H1 (cell line): ENCODE measurements around the gene LRRC61. TPM values are rescaled to one million over a fixed set of nuclear protein-coding genes. Genes with fewer than 3 reads are reported as not detected.

ENCODE experiments used
- ASH2L ChIP-seq: fragments of 200-600, 300-600 bp; sonication (generic); IDR thresholded peaks from one replicate; pipeline ENCODE4 v1.7.1; 2017; ENCODE audit warnings: low read length
- CHD2 ChIP-seq: IDR thresholded peaks from 2 replicates; pipeline ENCODE4 v1.6.1; 2012; ENCODE audit warnings: low read length, improper control_type of control experiment
- EP300 ChIP-seq, 2 experiments: IDR thresholded peaks; 1 replicate in 1 of 2; 2 replicates in 1 of 2; pipeline ENCODE4 v1.6.1; 2011 to 2012; ENCODE audit warnings: low read depth in 2 of 2, low read length in 2 of 2, mild to moderate bottlenecking in 2 of 2, borderline replicate concordance in 1 of 2, inconsistent platforms in 1 of 2, moderate library complexity in 1 of 2
- POLR2A ChIP-seq, 2 experiments: IDR thresholded peaks; 1 replicate in 1 of 2; 2 replicates in 1 of 2; pipeline ENCODE4 v1.6.1; 2011; ENCODE audit warnings: low read depth in 2 of 2, low read length in 2 of 2, mild to moderate bottlenecking in 2 of 2; ENCODE audit errors: control extremely low read depth in 1 of 2
- RXRA ChIP-seq: IDR thresholded peaks from 2 replicates; pipeline ENCODE4 v1.6.1; 2011; ENCODE audit warnings: low read depth, mild to moderate bottlenecking, low read length, moderate library complexity; ENCODE audit not compliant: insufficient read depth
- SP1 ChIP-seq: IDR thresholded peaks from 2 replicates; pipeline ENCODE4 v1.6.1; 2011; ENCODE audit warnings: low read depth, low read length
- ZNF274 ChIP-seq: IDR thresholded peaks from 2 replicates; pipeline ENCODE4 v1.7.0; 2012; ENCODE audit warnings: low read length, borderline replicate concordance; ENCODE audit errors: extremely low read depth
- polyA plus RNA-seq, 7 experiments: library from polyadenylated mRNA; depleted of rRNA in 3 of 7; stranded (reverse) in 5 of 7; unstranded in 2 of 7; fragments of >200 nt in 5 of 7; fragments of 200-250 nt in 2 of 7; gene quantifications; 1 replicate in 5 of 7; 2 replicates in 1 of 7; 4 replicates in 1 of 7; pipeline versions ENCODE4 v1.2.1 to v1.2.3, GENCODE V29; 2011 to 2013; ENCODE audit warnings: missing spikeins in 2 of 7, mixed read lengths in 2 of 7
- total RNA-seq: library from RNA; stranded (reverse); fragmentation: NEBNext Ultra II Directional; extraction: Animal tissue kit (Norgen Biotek cat#: 25700); gene quantifications from 2 replicates; pipeline ENCODE4 v1.2.1, GENCODE V29; 2021
- TF ChIP-seq, protein P1 (sequence below): IDR thresholded peaks from 2 replicates; pipeline ENCODE4 v1.6.1; 2011; ENCODE audit warnings: low read length, improper control_type of control experiment

LRRC61 gene
- total and polyA plus RNA-seq, 2 of the 8 experiments (the other 6 are each of a cell fraction or from before 2014, with no cell fraction given) = 0.73 to 44.8 TPM

DNA sequence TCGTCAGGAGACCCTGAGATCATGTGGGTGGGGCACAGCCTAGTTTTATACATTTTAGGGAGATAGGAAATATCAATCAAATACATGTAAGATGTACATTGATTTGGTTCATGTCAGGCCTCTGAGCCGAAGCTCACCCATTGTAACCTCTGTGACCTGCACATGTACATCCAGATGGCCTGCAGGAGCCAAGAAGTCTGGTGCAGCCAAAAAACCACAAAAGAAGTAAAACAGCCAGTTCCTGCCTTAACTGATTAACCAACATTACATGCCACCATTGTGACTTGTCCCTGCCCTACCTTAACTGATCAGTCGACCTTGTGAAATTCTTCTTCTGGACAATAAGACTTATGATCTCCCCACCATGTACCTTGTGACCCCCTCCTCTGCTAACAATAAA lies 16.0 kb upstream of the LRRC61 start (continued):
- TF ChIP-seq ZNF274 (no peak), EP300 (IDR thresholded peaks at IDR 0.05; ENCODE audit: borderline replicate concordance in 1 of 2, low read depth in 2 of 2, low read length in 2 of 2) (no peak), SP1 (no peak), RXRA (no peak), POLR2A (IDR thresholded peaks at IDR 0.05; ENCODE audit: control extremely low read depth in 1 of 2, low read depth in 2 of 2, low read length in 2 of 2) (no peak), CHD2 (no peak), ASH2L (no peak)
- TF ChIP-seq, protein P1, sequence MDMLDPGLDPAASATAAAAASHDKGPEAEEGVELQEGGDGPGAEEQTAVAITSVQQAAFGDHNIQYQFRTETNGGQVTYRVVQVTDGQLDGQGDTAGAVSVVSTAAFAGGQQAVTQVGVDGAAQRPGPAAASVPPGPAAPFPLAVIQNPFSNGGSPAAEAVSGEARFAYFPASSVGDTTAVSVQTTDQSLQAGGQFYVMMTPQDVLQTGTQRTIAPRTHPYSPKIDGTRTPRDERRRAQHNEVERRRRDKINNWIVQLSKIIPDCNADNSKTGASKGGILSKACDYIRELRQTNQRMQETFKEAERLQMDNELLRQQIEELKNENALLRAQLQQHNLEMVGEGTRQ = no peak
